HL-60 (cell line): ENCODE results near the gene PLPP6.

Source experiments
- CTCF ChIP-seq: IDR thresholded peaks from one replicate; pipeline ENCODE4 v1.5.1; 2011; ENCODE audit warnings: low read length, control low read depth, inconsistent platforms; ENCODE audit not compliant: insufficient read depth
- GABPA ChIP-seq: IDR thresholded peaks from 2 replicates; pipeline ENCODE4 v1.6.1; 2012; ENCODE audit warnings: low read depth
- POLR2AphosphoS5 ChIP-seq: IDR thresholded peaks from 2 replicates; pipeline ENCODE4 v1.6.1; 2012; ENCODE audit warnings: low read depth
- SPI1 ChIP-seq: IDR thresholded peaks from 2 replicates; pipeline ENCODE4 v1.6.1; 2012; ENCODE audit warnings: low read depth, mild to moderate bottlenecking, borderline replicate concordance
- TF ChIP-seq, protein P1 (sequence below): IDR thresholded peaks from 2 replicates; pipeline ENCODE4 v1.6.1; 2012; ENCODE audit warnings: low read depth; ENCODE audit not compliant: insufficient replicate concordance

GRCh38 chr9:4704129-4704528 lies 42.0 kb downstream of the PLPP6 start:
- no peak for TF ChIP-seq CTCF
- TF ChIP-seq, protein P1, sequence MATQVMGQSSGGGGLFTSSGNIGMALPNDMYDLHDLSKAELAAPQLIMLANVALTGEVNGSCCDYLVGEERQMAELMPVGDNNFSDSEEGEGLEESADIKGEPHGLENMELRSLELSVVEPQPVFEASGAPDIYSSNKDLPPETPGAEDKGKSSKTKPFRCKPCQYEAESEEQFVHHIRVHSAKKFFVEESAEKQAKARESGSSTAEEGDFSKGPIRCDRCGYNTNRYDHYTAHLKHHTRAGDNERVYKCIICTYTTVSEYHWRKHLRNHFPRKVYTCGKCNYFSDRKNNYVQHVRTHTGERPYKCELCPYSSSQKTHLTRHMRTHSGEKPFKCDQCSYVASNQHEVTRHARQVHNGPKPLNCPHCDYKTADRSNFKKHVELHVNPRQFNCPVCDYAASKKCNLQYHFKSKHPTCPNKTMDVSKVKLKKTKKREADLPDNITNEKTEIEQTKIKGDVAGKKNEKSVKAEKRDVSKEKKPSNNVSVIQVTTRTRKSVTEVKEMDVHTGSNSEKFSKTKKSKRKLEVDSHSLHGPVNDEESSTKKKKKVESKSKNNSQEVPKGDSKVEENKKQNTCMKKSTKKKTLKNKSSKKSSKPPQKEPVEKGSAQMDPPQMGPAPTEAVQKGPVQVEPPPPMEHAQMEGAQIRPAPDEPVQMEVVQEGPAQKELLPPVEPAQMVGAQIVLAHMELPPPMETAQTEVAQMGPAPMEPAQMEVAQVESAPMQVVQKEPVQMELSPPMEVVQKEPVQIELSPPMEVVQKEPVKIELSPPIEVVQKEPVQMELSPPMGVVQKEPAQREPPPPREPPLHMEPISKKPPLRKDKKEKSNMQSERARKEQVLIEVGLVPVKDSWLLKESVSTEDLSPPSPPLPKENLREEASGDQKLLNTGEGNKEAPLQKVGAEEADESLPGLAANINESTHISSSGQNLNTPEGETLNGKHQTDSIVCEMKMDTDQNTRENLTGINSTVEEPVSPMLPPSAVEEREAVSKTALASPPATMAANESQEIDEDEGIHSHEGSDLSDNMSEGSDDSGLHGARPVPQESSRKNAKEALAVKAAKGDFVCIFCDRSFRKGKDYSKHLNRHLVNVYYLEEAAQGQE = no peak
- no peak for TF ChIP-seq POLR2AphosphoS5
- TF ChIP-seq SPI1 = no peak
- no peak for TF ChIP-seq GABPA
